Measurements from ENCODE around the gene PFN2.

PFN2 gene

GRCh38 chr3:149933008-149933407, 37.7 kb downstream of the PFN2 start:
- no peak for DNase-seq (ENCODE audit: extremely low read depth in 1 of 2, low read depth in 1 of 2)

GRCh38 chr3:149920119-149920518, 50.6 kb downstream of the PFN2 start:
- no peak for DNase-seq (ENCODE audit: extremely low read depth in 1 of 2, low read depth in 1 of 2)

- DNase-seq (ENCODE audit: extremely low read depth in 1 of 2, low read depth in 1 of 2): no peak
These were observed 51.2 kb downstream of the PFN2 start for GRCh38 chr3:149919509-149919908.

- DNase-seq (ENCODE audit: extremely low read depth in 1 of 2, low read depth in 1 of 2): no peak
These were observed 53.5 kb downstream of the PFN2 start for GRCh38 chr3:149917124-149917667.

Measured in activated CD8-positive, alpha-beta memory T cell treated with anti-CD3 and anti-CD28 coated beads for 1 hour (primary cell).